Left lobe of liver (tissue), 2 donors: ENCODE results near the gene ADAM11. TPM values are rescaled to one million over a fixed set of nuclear protein-coding genes. Genes with fewer than 3 reads are reported as not detected.
"Not testable (repeated sequence)": the region's sequence is repeated elsewhere in the genome, so short reads cannot be mapped to it uniquely, and the experiment has no call there.

Source experiments
- ATAC-seq: fragments of 200-7000 bp; cut with Tn5 transposase; one replicate; pipeline ENCODE4 v1.9.1; 2020; ENCODE audit warnings: mild to moderate bottlenecking, moderate library complexity
- DNase-seq: peaks from one replicate; pipeline ENCODE4 v3.0.0-alpha.2; 2020; ENCODE audit warnings: low spot score
- total RNA-seq: library from RNA; stranded (reverse); gene quantifications from one replicate; pipeline ENCODE4 v1.2.1, GENCODE V29; 2021
- donor health status: DM: no; HTN: no; CAD: no; lungs with moderate emphysema.
- donor health status: DM: no; HTN: yes; CAD: no.

Gene ADAM11, protein sequence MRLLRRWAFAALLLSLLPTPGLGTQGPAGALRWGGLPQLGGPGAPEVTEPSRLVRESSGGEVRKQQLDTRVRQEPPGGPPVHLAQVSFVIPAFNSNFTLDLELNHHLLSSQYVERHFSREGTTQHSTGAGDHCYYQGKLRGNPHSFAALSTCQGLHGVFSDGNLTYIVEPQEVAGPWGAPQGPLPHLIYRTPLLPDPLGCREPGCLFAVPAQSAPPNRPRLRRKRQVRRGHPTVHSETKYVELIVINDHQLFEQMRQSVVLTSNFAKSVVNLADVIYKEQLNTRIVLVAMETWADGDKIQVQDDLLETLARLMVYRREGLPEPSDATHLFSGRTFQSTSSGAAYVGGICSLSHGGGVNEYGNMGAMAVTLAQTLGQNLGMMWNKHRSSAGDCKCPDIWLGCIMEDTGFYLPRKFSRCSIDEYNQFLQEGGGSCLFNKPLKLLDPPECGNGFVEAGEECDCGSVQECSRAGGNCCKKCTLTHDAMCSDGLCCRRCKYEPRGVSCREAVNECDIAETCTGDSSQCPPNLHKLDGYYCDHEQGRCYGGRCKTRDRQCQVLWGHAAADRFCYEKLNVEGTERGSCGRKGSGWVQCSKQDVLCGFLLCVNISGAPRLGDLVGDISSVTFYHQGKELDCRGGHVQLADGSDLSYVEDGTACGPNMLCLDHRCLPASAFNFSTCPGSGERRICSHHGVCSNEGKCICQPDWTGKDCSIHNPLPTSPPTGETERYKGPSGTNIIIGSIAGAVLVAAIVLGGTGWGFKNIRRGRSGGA
- total RNA-seq = 0.13 TPM

DNA sequence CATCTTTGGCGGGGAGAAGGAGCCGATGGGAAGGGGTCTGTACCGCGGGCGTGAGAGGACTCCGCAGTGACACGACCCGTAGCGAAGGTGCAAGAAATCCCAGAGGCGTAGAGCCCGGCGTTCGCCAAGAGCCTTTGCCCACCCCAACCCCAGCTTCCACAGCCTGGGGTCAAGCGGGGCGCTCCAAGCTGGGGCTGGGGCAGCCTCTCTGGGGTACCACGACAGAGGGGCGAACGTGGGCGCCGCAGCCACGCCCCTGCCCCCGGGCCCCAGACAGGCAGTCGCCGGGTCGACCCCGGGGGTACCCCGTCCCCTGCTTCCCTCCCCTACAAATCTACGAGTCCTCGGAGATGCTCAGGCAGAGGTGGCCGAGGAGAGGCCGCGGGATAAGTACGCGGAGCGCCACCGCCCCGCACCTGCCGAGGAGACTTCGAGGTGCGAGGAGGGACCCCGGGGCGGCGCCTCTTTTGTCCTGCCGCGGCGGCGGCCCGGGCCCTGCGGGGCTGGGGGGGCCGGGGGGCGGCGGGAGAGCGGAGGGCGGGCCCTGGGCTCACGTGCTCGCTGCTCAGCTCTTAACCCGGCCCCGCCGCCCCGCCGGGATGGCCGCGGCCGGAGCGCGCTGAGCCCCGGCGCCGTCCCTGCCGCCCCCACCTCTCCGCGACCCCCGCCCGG is at the start of gene ADAM11:
Gene ADAM11, plus strand, starts transcription at position 575 of the 672 bp plus-strand sequence. CDS start 212 bp downstream, outside the sequence.
- DNase-seq = no peak
- peak; percentile 49 for ATAC-seq

GRCh38 chr17:44719444-44719843 is 39.3 kb upstream of the ADAM11 start:
- ATAC-seq (no peak), DNase-seq (no peak)

- no peak for ATAC-seq
Observed at GRCh38 chr17:44722254-44722653, 36.5 kb upstream of the ADAM11 start.

DNA sequence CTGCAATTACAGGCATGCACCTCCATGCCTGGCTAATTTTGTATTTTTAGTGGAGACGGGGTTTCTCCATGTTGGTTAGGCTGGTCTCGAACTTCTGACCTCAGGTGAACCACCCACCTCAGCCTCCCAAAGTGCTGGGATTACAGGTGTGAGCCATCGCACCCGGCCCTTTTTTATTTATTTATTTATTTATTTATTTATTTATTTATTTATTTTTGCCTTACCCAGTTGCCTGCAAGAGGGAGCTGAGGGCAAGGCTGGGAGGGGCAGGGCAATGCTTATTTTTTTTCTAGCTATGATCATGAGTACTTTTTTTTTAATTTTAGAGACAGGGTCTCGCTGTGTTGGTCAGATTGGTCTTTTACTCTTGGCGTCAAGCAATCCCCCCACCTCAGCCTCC is 32.7 kb upstream of the ADAM11 start:
- not testable (repeated sequence) for DNase-seq, ATAC-seq

More at GRCh38 chr17:44722254-44722653, 36.5 kb upstream of the ADAM11 start:
- DNase-seq = no peak

GRCh38 chr17:44733753-44734152 is 25.0 kb upstream of the ADAM11 start:
- DNase-seq = no peak

DNA sequence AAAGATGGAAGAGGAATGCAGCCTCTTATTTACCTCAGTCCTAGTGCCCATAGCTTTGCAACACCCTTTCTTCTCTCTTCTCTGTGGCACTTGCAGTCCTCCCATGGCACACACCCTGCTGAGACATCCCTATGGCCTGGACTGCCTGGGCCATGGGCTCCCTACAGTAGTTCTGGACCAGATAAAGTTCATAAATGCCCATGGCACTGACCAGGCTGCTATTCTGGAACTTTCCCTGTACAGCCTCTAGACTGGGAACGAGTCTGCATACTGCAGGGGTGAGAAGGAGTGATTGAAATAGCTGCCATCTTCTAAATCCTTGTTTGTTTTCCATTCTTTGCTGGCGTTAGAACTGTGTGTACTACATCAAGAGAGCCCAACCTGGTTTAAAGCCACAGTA is 24.5 kb upstream of the ADAM11 start:
- ATAC-seq = no peak

More at GRCh38 chr17:44733753-44734152, 25.0 kb upstream of the ADAM11 start:
- ATAC-seq = no peak

DNA sequence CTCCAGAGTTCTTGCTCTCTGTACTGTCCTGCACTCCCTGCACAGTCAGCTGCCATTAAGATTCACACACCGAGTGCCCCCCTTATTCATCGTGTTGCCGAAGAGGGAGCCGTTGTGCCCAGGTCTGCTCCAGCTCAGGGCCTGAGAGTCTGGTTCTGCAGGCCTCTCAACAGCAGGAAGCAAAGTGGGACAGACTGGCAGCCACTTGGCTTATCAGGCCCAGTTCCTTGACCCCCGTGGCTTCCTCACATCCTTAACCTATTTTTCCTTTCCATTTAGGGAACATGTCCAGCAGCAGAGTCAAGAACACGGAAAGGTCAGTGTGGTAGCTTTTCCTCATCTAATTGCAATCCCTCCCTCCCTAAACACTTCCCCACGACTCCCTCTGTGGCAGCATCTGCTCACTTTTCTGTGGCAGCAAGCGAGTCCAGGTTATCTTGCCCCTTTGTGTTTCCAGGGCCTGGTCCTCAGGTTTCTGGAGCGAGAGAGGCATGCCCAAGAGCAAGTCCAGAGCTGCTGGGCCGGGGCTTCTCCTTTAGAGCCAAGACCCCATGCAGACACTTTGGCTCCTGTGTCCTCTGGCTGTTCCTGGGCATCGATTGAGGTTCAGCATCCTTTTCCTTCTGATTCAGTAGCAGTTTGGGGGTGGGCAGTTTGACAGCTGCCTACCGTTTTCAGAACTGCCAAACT is 22.1 kb upstream of the ADAM11 start:
- DNase-seq = no peak
- no peak for ATAC-seq

More for the DNA sequence above, 24.5 kb upstream of the ADAM11 start:
- DNase-seq = no peak

DNA sequence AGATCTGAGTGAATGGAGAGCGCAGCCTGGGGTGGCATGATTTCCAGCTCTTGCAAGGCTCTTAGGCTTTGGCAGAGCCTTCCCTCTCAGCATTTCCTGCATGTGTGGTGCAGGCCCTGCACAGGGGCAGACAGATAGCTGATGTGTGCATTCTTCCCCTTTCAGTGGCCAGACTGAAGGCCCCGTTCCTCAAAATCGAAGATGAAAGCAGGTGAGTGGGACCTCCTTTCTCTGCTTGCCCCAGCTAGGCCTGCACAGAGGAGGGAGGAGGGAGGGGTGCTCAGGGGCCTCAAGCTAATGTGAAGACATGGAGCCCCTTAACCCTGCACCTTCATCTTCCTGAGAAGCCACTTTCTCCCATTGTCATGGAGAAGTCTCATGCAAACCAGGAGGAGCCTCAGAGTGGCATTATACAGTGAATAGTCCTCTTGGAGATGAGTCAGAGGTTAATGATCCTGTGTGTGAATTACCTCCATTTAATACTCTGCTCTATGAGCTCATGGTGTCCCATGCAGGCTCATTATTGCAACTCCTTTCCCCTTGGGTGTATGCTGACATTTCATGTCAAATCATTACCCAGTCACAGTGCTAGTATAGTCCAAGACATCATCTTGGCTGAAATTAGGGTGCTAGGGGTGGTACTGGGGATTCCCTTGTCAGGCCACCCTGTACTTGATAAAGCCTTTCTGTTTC is 20.4 kb upstream of the ADAM11 start:
- ATAC-seq (no peak), DNase-seq (no peak)

- DNase-seq (no peak), ATAC-seq (no peak)
Observed at GRCh38 chr17:44741316-44741715, 17.5 kb upstream of the ADAM11 start.

GRCh38 chr17:44745301-44745700 is 13.5 kb upstream of the ADAM11 start:
- no peak for ATAC-seq

GRCh38 chr17:44745738-44746137 is 13.1 kb upstream of the ADAM11 start:
- DNase-seq, ATAC-seq: not testable (repeated sequence)

More at GRCh38 chr17:44745301-44745700, 13.5 kb upstream of the ADAM11 start:
- no peak for DNase-seq

GRCh38 chr17:44747566-44747965 is 11.2 kb upstream of the ADAM11 start:
- DNase-seq (no peak), ATAC-seq (no peak)

DNA sequence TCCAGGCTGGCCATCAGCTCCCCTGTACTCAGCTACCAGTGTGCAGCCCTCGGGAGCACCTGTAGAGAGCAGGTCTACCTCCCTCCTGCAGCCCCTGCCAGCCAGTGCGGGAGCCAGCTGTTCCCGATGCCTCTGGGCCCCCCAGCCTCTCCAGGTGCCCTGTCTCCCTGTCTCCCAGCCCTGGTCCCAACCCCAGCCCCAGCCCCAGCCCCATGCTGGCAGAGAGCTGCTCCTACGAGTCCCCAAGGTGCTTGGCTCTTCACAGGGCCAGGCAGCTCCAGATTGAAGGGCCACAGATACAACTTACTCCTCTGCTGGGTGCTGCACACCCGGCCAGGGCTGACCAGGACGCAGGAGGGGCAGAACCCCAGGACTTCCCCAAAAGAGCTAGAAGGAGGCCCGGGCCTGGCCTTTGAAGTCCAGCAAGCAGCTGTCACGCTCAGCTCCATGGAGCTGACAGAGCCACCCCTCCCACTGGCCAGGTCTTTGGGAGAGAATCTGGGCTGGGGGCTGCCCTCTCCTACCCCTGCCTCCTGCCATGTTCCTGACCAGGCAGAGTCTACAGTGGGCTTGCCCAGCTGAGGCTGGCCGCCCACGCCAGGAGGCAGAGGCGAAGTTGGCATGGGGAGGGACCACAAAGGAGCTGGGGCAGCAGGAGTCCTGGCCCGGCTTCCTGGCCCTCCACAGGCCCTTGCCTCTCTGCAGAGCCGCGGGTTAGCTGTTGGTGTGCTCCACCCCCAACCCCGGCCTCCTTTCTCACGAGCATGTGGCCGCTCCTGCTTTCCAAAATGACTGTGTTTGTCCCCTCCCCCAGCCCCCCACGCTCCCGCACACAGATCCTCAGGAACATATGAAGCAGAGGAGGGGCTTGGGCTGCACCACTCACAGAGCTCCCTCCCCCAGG is 9.5 kb upstream of the ADAM11 start:
- DNase-seq (no peak), ATAC-seq (no peak)

GRCh38 chr17:44749980-44750318 is 8.8 kb upstream of the ADAM11 start:
- DNase-seq (no peak), ATAC-seq (no peak)

- DNase-seq = no peak
- no peak for ATAC-seq
Observed at GRCh38 chr17:44751331-44751730, 7.5 kb upstream of the ADAM11 start.

GRCh38 chr17:44751806-44752205 is 7.0 kb upstream of the ADAM11 start:
- ATAC-seq (no peak), DNase-seq (no peak)

DNA sequence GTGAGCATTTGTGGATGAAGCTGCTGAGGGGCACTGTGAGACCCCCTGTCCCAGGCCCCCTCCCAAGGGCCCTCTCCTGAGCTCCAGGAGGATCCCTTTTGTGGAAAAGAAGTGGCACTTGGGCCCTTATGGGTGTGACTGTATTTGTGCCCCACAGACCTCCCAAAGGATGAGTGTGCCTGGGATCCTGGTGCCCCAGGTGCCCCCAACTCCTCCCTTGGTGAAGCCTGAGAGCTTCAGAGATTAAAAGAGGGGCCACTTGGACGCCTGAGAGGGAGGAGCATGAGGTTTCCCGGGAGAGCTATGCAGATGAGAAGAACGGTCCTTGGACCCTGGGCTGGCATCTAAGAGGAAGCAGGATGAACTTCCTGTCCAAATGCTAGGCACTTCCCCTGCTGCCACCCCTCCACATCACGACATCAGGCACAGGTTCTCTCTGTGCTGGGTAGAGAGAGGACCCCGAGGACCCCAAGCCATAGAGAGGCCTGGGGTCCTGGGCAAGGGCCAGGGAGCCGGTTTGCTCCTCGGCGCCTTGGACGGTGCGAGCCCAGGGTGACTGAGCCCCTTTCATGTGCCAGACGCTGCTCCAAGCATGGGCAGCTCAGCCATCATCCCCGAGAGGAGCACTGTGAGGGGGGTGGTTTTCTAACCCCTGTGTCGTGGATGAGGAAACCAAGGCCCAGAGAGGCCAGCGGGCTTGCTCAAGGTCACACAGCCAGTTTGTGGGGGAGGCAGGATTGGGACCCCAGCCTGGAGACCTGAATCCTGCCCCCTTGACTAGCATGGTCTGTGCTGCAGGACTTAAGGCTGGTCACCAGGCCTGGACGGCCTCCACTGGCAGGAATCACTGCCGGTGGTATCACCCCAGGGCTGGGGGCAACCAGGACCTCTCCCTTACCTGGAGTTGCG is 5.6 kb upstream of the ADAM11 start:
- DNase-seq = no peak
- no peak for ATAC-seq

DNA sequence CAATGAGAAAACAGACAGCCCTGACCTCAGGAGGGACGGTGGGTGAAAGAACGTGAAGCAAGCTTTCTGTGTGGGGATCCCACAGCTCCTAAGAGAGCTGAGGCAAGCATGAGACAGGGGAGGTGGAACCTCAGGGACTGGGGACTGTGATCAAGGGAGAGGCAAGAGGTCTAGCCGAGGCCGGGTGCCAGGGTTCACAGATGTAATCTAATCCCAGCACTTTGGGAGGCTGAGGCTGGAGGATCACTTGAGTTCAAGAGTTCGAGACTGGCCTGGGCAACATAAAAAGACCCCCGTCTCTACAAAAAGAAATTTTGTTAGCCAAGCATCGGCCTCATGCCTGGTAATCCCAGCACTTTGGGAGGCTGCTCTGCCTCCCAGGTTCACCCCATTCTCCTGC is 4.5 kb upstream of the ADAM11 start:
- ATAC-seq (no peak), DNase-seq (no peak)
